Right lobe of liver (tissue), 6 donors: ENCODE measurements around the gene RNU1-3. TPM values are rescaled to one million over a fixed set of nuclear protein-coding genes. Genes with fewer than 3 reads are reported as not detected.
"Not testable (repeated sequence)": the region's sequence is repeated elsewhere in the genome, so short reads cannot be mapped to it uniquely, and the experiment has no call there.

ENCODE experiments used
- ATAC-seq, 4 donors: fragments of 200-7000 bp; cut with Tn5 transposase; one replicate each; pipeline ENCODE4 v1.9.1; 2020; ENCODE audit warnings: mild to moderate bottlenecking in 4 of 4, moderate library complexity in 4 of 4
- DNase-seq, 3 donors: peaks; one replicate each; pipeline ENCODE4 v3.0.0-alpha.2; 2020
- H3K27ac ChIP-seq, 3 donors: fragments of 200-600 bp; one replicate each; pipeline ENCODE4 v1.8.0; 2022
- H3K27me3 ChIP-seq, 2 donors: fragments of 200-600 bp; one replicate each; pipeline ENCODE4 v1.8.0; 2022
- H3K36me3 ChIP-seq, 4 donors: fragments of 200-600 bp; sonication (generic) in 1 of 4; one replicate each; pipeline versions ENCODE4 v1.5.1 to v1.8.0; 2017 to 2022; ENCODE audit warnings: control low read depth in 1 of 4
- H3K4me1 ChIP-seq, 4 donors: fragments of 200-600 bp; sonication (generic) in 1 of 4; one replicate each; pipeline versions ENCODE4 v1.5.1 to v1.8.0; 2017 to 2022; ENCODE audit warnings: control low read depth in 1 of 4
- H3K4me3 ChIP-seq, 3 donors: fragments of 200-600 bp; one replicate each; pipeline ENCODE4 v1.8.0; 2022
- H3K9me3 ChIP-seq, 4 donors: fragments of 200-600 bp; sonication (generic) in 1 of 4; one replicate each; pipeline versions ENCODE4 v1.5.1 to v1.8.0; 2017 to 2022; ENCODE audit warnings: control low read depth in 1 of 4
- POLR2A ChIP-seq: fragments of 450-650 bp; IDR thresholded peaks from one replicate; pipeline ENCODE4 v1.6.1; 2017; ENCODE audit warnings: antibody characterized with exemption, mild to moderate bottlenecking
- WGBS: methylation state at CpG from one replicate; pipeline ENCODE4 v1.1.6; 2018; ENCODE audit warnings: low coverage, low lambda C conversion rate; ENCODE audit not compliant: insufficient coverage; ENCODE audit errors: missing lambda C conversion rate; 5-methylcytosine and 5-hydroxymethylcytosine counted together
- intact Hi-C, 2 donors: fragments of 100-400 bp; cut with DNase I; formaldehyde crosslinking; loops; one replicate each; pipeline versions ENCODE4 v1.11.2 to v1.14.1; 2022
- total RNA-seq, 6 experiments: library from RNA; depleted of rRNA in 2 of 6; stranded (reverse); fragments of >200 nt in 2 of 6; fragmentation: NEBNext Ultra II Directional in 3 of 6; extraction: Animal tissue kit (Norgen Biotek cat#: 25700) in 3 of 6; gene quantifications; one replicate each; pipeline versions ENCODE4 v1.1.0 to v1.2.4, GENCODE V29; 2016 to 2023
- TF ChIP-seq, protein P1 (sequence below), 4 donors: fragments of 200-600 bp in 3 of 4; fragments of 450-650 bp in 1 of 4; IDR thresholded peaks; one replicate each; pipeline versions ENCODE4 v1.5.1 to v1.8.0; 2016 to 2022; ENCODE audit warnings: antibody characterized with exemption in 4 of 4, mild to moderate bottlenecking in 2 of 4
- donor health status: DM: no; HTN: yes; CAD: no.
- donor health status: DM: no; HTN: no; CAD: no.
- donor health status: DM: no; HTN: no; CAD: no.
- donor health status: DM: no; HTN: yes; CAD: no.
- donor health status: DM: no; HTN: yes; CAD: no.

Gene RNU1-3
- total RNA-seq, 6 experiments from 2014 or later: under 0.01 to 3,377 (median 977) TPM

DNA sequence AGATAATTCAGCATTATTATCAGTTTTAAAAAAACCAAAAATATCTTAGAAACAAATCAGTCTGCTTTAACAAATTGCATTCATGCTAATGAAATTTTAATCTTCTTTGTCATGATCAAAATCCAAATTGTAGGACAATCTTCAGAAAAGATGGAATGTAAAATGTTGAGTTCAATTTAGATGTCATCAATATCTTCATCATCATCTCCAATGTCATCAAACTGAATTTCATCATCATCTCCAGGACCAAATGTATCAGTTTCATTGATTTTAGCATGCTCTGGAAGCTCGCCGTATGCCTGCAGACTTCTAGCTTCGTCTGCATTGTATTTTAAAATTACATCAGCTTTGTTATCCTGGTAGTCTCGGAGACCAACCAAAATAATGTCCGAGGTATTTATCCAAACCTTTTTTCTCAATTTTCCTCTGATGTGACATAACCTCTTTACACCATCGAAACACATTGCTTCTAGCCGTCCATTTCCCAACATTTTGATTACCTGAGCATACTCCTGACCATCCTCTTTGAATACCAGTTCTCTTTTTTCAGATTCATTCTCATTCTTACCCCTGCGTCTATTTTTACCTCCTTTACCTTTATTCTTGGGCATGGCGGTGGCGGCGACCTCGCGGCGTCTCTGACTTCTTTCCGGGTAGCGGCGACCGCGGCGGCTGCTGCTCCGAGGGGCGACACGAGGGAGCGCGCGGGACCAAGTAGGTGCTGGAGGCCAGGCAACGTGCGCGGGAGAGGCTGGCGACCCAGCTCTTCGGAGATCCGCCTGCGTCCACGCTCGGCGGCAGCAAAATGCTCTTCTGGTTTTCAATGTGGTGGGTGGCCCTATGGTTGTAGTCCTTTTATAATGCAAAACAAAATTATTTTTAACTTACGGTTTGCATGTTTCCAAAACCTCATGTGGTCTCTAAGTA lies 19.0 kb upstream of the RNU1-3 start:
- H3K27ac ChIP-seq, intact Hi-C loops, H3K4me1 ChIP-seq, DNase-seq, H3K4me3 ChIP-seq, H3K36me3 ChIP-seq, H3K9me3 ChIP-seq, H3K27me3 ChIP-seq: not testable (repeated sequence)
- 50% methylated on average over 18 of the region's 37 CpGs for whole genome bisulfite sequencing
- peak in 2 of 4 donors; percentile 30 for ATAC-seq

DNA sequence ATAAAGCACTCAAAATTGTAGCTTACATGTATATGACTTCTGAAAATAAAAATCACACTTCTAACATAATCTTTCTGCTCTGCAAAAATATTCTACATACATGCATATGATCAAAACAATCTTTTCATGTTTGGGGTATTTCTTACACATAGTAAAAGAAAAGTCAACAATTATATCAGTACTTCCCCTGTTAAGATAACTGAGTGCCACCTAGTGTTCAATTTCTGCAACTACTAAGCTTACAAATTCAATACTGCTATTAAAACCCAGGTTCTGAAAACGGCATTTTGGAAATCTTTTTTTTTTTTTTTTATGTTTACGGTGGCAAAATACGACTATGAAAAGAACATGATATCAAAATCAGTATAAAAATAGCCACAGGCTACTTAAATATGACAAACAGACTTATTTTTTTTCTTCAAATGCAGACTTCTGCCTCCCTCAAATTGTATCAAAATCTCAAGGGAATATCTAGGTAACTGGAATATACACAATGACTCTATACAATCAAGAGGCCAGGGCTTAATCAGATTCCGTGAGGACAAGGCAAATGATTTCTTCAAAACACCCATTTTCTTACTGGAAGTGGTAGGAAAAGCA lies 18.1 kb upstream of the RNU1-3 start:
- WGBS: 3% methylated on average over 4 of the region's 4 CpGs
- DNase-seq, H3K4me1 ChIP-seq, H3K9me3 ChIP-seq, H3K27ac ChIP-seq, H3K4me3 ChIP-seq, intact Hi-C loops, H3K36me3 ChIP-seq, H3K27me3 ChIP-seq: not testable (repeated sequence)
- TF ChIP-seq, protein P1, sequence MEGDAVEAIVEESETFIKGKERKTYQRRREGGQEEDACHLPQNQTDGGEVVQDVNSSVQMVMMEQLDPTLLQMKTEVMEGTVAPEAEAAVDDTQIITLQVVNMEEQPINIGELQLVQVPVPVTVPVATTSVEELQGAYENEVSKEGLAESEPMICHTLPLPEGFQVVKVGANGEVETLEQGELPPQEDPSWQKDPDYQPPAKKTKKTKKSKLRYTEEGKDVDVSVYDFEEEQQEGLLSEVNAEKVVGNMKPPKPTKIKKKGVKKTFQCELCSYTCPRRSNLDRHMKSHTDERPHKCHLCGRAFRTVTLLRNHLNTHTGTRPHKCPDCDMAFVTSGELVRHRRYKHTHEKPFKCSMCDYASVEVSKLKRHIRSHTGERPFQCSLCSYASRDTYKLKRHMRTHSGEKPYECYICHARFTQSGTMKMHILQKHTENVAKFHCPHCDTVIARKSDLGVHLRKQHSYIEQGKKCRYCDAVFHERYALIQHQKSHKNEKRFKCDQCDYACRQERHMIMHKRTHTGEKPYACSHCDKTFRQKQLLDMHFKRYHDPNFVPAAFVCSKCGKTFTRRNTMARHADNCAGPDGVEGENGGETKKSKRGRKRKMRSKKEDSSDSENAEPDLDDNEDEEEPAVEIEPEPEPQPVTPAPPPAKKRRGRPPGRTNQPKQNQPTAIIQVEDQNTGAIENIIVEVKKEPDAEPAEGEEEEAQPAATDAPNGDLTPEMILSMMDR (IDR thresholded peaks at IDR 0.05): peak in 3 of 4 donors; percentile 29 to 48 (median 36)
- peak; percentile 71 to 78 (median 75) for ATAC-seq

DNA sequence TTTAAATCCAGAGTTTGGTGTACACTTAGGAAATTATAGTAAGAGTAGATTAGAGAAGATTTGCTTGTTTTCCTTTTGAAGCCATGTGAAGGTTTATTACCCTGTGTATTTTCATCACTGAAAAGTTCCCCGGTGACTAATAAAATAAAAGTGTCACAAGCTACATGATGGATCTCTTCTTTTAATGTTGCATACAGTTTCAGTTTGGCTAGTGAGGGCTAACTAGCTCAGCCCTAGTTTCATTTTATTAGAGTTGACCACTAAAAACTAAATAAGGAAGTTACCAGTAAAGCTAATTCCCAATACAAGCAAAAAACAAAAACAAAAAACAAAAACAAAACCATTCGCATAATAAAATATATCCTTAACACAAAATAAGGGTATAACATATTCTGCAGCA lies 17.4 kb upstream of the RNU1-3 start:
- ATAC-seq, DNase-seq: not testable (repeated sequence)

DNA sequence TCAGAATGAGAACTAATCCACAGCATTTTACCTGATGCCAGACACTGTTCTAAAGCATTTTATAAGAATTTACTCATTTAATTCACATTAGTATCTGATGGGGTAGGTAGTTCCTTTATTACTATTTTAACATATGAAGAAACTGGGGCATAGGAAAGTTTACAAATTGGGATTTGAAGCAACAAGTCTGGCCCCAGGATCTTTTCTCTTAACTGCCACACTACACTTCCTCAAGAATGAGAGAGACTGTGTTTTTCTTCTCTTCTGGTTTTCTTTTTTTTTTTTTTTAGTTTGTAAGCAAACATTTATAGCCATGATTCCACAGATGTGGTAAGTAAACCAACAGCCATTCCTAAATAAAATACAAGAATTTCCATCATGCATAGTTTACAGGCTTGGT lies 16.1 kb upstream of the RNU1-3 start:
- H3K4me1 ChIP-seq, H3K27ac ChIP-seq, ATAC-seq, H3K4me3 ChIP-seq, H3K27me3 ChIP-seq, DNase-seq, H3K9me3 ChIP-seq, intact Hi-C loops, H3K36me3 ChIP-seq: not testable (repeated sequence)

More for the DNA sequence above, 17.4 kb upstream of the RNU1-3 start:
- H3K27ac ChIP-seq, H3K4me3 ChIP-seq, H3K9me3 ChIP-seq, H3K4me1 ChIP-seq, H3K36me3 ChIP-seq, H3K27me3 ChIP-seq, intact Hi-C loops: not testable (repeated sequence)
- WGBS: 57% methylated on average over 1 of the region's 2 CpGs

DNA sequence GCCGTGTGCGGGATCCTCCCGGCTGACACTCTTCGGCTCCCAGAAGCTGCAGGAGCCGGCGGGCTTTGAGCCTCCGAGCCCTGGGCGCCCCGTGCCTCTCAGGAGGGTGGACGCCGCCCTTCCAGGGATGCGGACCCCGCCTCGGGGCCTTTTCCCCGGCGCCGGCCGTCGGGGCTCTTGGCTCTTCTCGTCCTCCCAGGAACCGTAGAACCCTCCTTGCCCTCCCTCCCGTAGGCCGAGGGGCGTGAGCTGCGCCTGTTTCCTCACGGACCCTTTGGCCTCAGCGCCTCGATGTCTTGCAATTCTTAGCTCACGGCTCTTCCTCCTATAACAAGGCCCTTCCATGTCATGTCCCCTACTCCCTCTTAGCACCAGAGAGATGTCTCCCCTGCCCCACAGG lies 13.6 kb upstream of the RNU1-3 start:
- DNase-seq, H3K4me1 ChIP-seq, H3K36me3 ChIP-seq, H3K4me3 ChIP-seq, H3K27me3 ChIP-seq, intact Hi-C loops, H3K27ac ChIP-seq, H3K9me3 ChIP-seq: not testable (repeated sequence)
- peak in 1 of 4 donors; percentile 34 for ATAC-seq
- WGBS: 45% methylated on average over 15 of the region's 29 CpGs

DNA sequence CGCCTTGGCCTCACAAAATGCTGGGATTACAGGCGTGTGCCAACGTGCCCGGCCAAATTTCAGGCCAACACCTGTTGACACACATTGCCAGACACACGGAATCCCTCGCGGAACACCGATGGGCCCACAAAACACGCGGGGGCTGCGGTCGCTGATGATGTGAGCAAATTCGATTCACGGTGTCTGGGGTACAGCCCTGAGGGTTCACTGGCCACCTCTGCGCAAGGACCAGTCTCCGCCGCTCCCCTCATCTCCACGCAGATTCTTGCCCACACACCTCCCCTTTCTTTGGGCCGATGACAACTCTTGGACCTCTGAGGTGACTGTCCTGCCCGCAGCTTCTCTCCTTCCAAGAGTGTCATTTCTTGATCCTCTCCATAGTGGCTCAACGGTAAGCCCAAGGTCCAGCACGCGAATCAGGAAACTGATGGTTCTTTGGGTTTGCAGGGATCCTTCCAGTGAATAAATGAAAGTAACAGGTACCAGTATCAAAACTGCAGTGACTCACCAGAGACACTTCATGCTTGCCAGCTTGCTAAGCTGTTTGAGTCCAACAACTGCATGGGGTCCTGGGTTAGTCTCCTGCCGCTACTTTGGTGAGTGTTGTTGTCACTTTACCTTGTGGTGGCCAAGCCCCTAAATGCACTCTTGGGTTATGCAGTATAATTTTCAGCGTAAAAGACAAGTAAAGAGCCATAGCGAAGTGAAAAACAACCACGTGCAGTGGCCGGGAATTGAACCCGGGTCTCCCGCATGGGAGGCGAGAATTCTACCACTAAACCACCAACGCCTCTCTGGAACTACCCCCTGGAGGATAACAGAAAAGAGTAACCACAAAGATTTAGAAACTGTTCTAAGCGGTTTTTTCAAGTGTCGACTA lies 11.0 kb upstream of the RNU1-3 start:
- TF ChIP-seq POLR2A: no peak
- TF ChIP-seq, protein P1 (IDR thresholded peaks at IDR 0.05): no peak
- no peaks in the 10 kb centered on the region for H3K36me3 ChIP-seq
- intact Hi-C loops: no loop called here
- H3K4me3 ChIP-seq: no peak overlapping the region
- no peaks in the 10 kb centered on the region for H3K27me3 ChIP-seq
- H3K4me1 ChIP-seq: no peaks in the 10 kb centered on the region
- DNase-seq: peak in 1 of 3 donors; percentile 39
- WGBS: 54% methylated on average over 19 of the region's 34 CpGs
- ATAC-seq: peak in 1 of 4 donors; percentile 13
- H3K27ac ChIP-seq: no peak overlapping the region
- no peaks in the 10 kb centered on the region for H3K9me3 ChIP-seq

DNA sequence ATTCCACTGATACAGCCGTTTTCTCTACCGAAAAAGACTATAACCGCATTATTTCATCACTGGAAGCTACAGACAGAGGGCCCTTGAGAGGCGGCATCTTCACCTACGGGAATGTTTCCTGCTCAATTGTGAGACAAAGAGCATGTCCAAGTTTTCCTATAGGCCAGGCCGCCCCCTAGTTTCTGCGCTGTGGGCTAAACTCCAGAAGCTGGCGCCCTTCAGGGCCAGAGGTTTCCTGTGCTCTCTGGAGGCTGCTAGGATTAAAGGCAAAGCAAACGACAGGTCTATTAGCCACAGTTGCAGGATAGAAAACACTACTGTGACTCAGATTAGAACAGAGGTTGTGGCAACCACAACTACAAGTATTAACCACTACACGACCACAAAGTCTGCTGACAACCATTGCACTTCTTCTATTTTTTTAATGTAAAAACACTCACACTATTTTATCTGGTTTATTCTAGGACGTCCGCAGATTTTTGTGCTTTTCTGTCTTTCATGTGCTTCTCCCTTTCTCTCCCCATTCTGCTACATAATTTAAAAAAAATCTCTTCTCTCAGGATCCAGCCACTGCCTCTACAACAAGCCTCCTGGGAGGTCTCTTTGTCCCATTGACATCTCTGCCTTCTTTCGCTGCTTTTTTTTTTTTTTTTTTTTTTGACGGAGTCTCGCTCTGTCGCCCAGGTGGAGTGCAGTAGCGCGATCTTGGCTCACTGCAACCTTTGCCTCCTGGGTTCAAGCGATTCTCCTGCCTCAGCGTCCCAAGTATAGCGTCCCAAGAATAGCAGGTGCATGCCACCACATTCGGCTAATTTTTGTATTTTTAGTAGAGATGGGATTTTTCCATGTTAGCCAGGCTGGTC lies 10.1 kb upstream of the RNU1-3 start:
- WGBS: 68% methylated on average over 14 of the region's 22 CpGs
- H3K4me3 ChIP-seq, ATAC-seq, H3K36me3 ChIP-seq, H3K4me1 ChIP-seq, H3K27me3 ChIP-seq, DNase-seq, H3K27ac ChIP-seq, intact Hi-C loops, H3K9me3 ChIP-seq: not testable (repeated sequence)

DNA sequence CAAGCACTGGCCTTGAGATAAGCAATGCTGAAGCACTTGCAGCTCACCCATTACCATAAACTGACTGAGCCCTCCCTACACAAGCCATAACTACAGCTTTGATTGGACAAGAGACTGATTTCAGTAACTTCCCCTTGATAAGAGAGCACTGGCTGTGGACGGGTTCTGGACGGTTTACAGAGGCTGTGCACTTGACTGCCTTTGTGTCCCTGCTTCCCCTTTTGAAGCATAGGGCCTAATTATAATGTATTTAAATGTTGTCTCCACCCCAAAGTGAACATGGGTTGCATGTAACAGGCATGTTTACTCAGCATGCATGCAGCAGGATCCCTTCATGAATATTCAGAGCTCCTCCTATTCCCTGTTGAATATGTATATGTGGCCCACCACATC lies 8.4 kb upstream of the RNU1-3 start:
- H3K27ac ChIP-seq, ATAC-seq, intact Hi-C loops, H3K9me3 ChIP-seq, DNase-seq, H3K4me3 ChIP-seq, H3K4me1 ChIP-seq, H3K36me3 ChIP-seq, H3K27me3 ChIP-seq: not testable (repeated sequence)
- WGBS: no CpG with 5 or more reads among the region's 2 CpGs
